ENCODE data around the gene EPB41L4B.
"Not testable (repeated sequence)": the region's sequence is repeated elsewhere in the genome, so short reads cannot be mapped to it uniquely, and the experiment has no call there.

Gene EPB41L4B

GRCh38 chr9:109320742-109321448, at the start of gene EPB41L4B:
TSS of gene EPB41L4B (minus strand) at chr9:109321059. CDS start at chr9:109320446, 613 bp downstream.
- DNase-seq (ENCODE audit: low read depth, low spot score): peak; percentile 73

GRCh38 chr9:109369285-109369684, 48.4 kb upstream of the EPB41L4B start:
- no peak for DNase-seq (ENCODE audit: low read depth, low spot score)

GRCh38 chr9:109360771-109361170, 39.9 kb upstream of the EPB41L4B start:
- DNase-seq (ENCODE audit: low read depth, low spot score): no peak

DNA sequence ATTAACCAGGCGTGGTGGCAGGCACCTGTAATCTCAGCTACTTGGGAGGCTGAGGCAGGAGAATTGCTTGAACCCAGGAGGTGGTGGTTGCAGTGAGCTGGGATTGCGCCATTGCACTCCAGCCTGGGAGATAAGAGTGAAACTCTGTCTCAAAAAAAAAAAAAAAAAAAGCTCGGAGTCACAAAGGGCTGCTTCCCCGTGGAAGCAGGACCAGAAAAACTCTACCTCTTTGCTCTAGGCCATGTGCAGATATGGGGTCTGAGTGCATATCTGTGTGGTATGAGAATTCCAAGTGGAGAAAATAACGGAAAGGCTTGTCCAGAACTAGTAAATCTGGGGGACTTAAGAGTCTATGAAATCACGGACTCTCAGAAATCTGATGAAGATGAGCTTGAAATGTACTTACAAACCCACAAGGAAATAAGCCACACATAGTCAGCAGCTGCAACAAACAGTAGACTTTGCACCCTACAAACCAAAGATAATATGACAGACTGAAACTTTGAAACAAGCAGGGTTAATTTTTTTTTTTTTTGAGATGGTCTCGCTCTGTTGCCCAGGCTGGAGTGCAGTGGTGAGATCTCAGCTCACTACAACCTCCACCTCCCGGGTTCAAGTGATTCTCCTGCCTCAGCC, 38.2 kb upstream of the EPB41L4B start:
- not testable (repeated sequence) for DNase-seq (ENCODE audit: low read depth, low spot score)

DNA sequence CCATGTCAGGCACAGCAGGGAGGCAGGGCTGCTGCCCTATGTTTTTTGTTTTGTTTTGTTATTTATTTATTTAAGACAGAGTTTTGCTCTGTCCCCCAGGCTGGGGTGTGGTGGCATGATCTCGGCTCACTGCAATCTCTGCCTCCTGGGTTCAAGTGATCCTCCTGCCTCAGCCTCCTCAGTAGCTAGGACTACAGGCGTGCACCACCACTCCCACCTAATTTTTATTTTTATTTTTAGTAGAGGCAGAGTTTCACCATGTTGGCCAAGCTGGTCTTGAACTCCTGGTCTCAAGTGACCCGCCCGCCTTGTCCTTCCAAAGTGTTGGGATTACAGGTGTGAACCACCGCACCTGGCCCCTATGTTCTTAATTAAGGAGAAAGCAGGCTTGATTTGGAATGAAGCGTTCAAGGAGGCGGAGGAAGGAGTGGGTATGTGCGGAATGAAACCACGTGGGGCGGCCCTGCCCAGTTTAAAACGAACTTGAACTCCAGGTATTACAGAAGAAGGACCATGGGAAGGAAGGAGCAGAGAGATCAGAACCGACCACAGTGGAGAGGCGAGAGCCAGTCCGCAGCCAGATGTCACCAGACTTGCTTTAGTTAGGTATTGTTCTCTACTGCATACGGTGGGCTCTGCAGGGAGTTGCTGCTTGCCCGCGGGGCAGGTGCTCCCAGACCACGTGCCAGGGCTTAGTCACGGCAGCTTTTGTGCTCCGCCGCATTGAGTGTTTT, 34.9 kb upstream of the EPB41L4B start:
- no peak for DNase-seq (ENCODE audit: low read depth, low spot score)

- DNase-seq (ENCODE audit: low read depth, low spot score): no peak
These were observed 33.3 kb upstream of the EPB41L4B start for GRCh38 chr9:109354190-109354589.

- DNase-seq (ENCODE audit: low read depth, low spot score): no peak
These were observed 30.2 kb upstream of the EPB41L4B start for GRCh38 chr9:109351032-109351431.

DNA sequence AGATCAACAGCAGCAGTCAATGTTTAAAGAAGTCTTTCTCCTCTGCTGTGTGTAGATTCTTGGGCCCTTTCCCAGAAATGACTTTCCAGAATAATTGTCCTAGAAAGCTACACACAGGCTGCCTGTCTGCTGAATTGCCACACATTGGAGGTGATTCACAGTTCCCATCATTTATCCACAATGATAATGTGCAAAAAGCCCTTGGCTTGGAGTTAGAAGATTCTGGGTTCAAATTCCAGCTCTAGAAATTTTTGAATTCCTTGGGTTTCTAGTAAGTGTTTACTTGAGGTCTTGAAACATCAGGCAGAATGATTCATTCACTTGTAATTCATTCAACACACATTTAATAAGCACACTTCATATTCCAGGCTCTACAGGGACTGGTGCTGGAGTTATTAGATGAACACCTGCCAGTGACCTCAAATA, 28.6 kb upstream of the EPB41L4B start:
- DNase-seq (ENCODE audit: low read depth, low spot score): no peak

DNA sequence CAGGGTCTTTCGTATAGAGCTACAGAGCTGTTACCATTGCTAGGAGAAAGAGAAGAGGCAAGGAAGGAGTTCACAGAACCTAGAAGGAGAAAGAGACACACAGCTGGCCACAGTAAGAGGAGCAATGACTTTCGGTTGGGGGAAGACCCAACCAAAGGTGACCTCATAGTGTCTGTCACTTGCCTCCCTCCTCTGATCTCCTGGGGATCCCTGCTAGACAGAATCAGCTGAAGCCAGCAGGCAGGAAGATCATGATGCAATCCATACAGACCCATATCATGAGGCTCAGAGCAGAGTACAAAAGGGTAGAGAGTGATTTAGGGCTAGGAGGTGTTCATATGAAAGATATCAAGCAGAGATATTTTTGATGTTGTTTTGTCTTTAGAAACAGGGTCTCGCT, 26.0 kb upstream of the EPB41L4B start:
- DNase-seq (ENCODE audit: low read depth, low spot score): no peak

DNA sequence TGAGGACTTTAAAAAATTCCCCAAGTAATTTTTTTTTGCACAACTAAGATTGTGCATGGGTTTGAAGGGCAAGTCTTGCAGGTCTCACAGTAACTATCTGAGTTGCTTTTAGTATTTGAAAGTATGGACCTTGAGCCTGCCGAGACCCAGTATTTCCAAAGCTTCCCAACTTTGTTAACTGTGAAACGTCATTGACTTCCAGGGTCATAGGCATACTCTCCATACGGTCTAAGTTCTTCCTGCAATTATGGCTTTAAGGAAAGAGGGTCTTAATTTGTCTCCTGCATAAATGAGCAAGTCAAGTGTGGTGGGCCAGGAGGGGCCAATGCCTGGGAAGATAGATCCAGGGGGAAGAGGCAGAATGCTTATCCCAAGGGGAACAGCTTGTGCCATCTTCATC, 24.0 kb upstream of the EPB41L4B start:
- no peak for DNase-seq (ENCODE audit: low read depth, low spot score)

DNA sequence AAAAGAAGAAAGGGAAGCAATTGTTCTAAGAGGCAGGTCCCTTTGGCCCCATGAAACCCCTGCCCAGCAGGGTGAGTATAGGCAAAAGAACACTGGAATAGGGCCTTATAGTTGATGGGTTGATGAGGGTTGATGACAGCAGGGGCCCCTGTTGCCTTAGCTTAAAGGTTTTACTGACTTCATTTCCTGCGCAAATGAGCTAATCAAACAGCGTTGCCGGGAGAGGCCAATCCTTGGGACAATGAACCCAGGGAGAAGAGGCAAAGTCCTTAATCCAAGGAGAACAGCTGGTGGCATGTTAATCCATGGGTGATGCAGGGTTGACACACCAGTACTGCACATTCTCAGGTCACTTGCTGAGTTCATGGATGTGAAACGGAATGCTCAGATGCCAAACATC, 22.0 kb upstream of the EPB41L4B start:
- DNase-seq (ENCODE audit: low read depth, low spot score): no peak

GRCh38 chr9:109341561-109341960, 20.7 kb upstream of the EPB41L4B start:
- DNase-seq (ENCODE audit: low read depth, low spot score): no peak

GRCh38 chr9:109340979-109341378, 20.1 kb upstream of the EPB41L4B start:
- DNase-seq (ENCODE audit: low read depth, low spot score): not testable (repeated sequence)

GRCh38 chr9:109336409-109336808, 15.6 kb upstream of the EPB41L4B start:
- DNase-seq (ENCODE audit: low read depth, low spot score): no peak

GRCh38 chr9:109335929-109336328, 15.1 kb upstream of the EPB41L4B start:
- no peak for DNase-seq (ENCODE audit: low read depth, low spot score)

DNA sequence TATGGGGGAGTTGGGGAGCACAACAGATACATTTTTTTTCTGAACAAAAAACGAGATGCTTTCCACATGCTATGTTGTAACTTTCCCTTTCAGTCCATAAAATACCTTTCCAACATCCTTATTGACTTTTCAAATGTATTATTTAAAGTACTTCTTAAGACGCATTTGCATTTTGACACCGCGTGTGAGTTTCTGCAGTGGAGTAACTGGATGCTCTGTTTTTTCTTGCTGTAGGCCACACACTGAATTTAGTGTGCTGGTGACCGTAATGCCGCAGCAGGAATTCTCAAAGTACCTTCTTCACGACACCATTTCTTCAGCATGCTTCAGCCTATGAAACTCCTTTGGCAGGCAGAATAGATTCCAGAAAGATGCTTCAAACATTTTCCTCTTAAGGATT, 14.3 kb upstream of the EPB41L4B start:
- no peak for DNase-seq (ENCODE audit: low read depth, low spot score)

DNA sequence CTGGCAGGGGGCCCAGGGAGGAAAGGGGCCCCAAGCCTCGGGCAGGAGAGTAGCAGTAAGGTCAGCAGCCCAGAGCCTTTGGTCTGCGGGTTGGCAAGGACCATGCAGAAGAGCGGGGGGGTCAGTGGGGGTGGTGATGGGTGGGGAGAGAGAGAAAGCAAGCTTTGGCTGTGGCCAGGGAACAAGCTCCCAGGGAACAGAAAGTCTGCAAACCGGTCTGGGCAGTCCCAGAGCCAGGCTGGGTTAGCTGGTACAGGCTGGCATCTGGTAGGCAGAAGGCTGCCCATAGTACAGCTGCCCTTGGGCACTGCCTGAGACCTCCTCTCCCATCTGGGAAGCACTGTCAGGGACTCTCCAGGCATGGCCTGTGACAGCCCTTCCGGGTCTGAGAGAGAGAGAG, 10.5 kb upstream of the EPB41L4B start:
- DNase-seq (ENCODE audit: low read depth, low spot score): no peak

DNA sequence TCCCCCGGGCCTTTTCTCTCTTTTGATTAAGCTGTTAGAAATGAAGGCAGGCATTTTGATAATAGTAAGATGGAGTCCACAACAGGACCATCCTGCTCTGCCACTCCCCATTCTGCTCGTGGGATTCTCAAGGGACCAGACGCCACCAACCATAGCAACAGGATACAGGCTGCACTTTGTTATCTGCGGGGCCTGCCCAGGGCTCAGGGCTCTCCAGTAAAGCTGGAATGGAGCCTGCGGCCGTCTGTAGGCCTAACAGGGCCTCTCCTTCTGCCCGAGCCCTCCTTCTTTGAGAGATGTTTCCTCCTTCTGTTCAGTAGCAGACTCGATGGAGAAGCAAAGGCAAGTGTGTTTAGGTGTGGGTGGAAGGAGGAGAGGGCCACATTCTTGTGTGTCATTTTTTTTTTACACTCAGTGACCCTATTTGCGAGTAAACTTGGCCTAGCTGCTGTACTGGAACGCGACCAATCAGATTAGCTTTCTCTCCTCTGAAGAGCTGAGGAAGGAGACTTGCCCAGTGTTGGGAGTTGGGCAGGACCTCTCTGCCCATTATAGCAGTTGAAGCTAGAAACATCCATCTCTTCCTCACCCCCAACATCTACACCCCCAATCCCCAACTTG, 8.9 kb upstream of the EPB41L4B start:
- DNase-seq (ENCODE audit: low read depth, low spot score): no peak

DNA sequence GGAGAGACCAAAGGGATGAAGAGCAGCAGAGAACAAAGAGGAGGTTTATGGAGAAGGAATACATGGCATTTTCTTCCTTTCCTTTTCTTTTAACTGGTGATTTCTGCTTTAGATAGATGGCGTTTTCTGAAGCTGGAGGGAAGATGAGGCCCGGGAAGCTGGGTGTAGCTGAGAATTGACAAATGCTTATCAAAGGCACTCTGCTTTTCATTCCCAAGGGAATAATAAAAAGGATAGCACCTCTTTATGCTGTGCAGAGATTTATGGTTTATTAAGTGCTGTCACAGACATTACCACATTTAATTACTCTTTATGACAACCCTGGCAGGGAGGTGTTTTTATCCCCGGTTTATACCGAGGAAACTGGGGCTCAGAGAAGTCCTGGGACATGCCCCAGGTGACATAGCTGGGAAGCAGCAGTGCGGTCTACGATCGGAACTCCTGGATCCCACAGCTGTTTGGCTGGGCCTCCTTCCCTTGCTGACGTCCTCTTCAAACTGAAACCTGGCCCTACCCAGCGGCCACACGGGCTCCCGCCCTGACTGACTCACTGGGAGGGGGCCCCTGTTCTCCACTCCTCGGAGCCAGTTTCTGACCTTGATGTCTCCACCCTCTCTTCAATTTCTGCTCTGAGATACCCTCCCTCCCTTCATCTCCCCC, 8.2 kb upstream of the EPB41L4B start:
- no peak for DNase-seq (ENCODE audit: low read depth, low spot score)

DNA sequence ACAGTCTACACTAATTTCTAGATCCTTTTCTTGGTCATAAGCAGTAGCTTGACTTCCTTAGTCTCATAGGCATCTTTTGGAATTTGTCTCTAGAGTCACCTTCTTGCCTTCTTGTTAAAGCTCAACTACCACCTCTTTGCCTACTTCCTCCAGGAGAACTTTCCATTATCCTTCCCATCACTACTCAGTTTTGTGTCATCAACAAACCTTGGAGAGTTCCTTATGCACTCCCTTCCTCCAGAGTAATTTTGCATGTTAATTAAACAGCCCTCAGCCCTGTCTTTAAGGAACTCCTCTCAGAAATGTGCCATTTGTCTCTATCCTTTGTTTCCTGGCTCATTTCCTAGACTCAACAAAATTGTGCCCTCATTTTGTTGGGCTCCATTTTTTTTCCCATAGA, 4.2 kb upstream of the EPB41L4B start:
- DNase-seq (ENCODE audit: low read depth, low spot score): no peak

- no peak for DNase-seq (ENCODE audit: low read depth, low spot score)
These were observed 2.9 kb upstream of the EPB41L4B start for GRCh38 chr9:109323771-109324170.

GRCh38 chr9:109321727-109322126, 868 bp upstream of the EPB41L4B start:
- no peak for DNase-seq (ENCODE audit: low read depth, low spot score)
